Liver (tissue), 2 donors: ENCODE measurements around the gene USP49.

Source experiments
- EGR1 ChIP-seq, 2 donors: IDR thresholded peaks; 2 replicates each; pipeline ENCODE4 v1.6.1; 2016 to 2018; ENCODE audit warnings: antibody characterized with exemption in 2 of 2, low read depth in 2 of 2
- NR2F2 ChIP-seq: IDR thresholded peaks from 2 replicates; pipeline ENCODE4 v1.6.1; 2016; ENCODE audit warnings: antibody characterized with exemption
- donor health status: healthy.

- no peak for TF ChIP-seq EGR1 (IDR thresholded peaks at IDR 0.05; ENCODE audit: low read depth in 2 of 2)
- no peak for TF ChIP-seq NR2F2
Measured at GRCh38 chr6:41777551-41778285, 117.5 kb downstream of the USP49 start.
